K562 (cell line): Measurements from ENCODE around the gene PRICKLE2. TPM values are rescaled to one million over a fixed set of nuclear protein-coding genes. Genes with fewer than 3 reads are reported as not detected.

Experiments
- ATAC-seq: fragments of 200-7000 bp; cut with Tn5 transposase; 3 replicates; pipeline ENCODE4 v1.9.1; 2020; ENCODE audit warnings: moderate library complexity
- BruUV-seq: library from RNA; stranded (reverse); fragments of 400-500 nt; replicated peaks from 2 replicates; lab custom pipeline; 2021; lab: Mats Ljungman, UMichigan
- CTCF ChIA-PET: fragments of 300-600 bp; formaldehyde crosslinking; extraction: SDS; loops from one replicate; lab custom pipeline; 2021; ENCODE audit warnings: low intra/inter-chr PET ratio; lab: Yijun Ruan, JAX
- POLR2A ChIA-PET: fragments of 300-600, 350-650 bp; sonication (Branson Sonifier 250); formaldehyde crosslinking; extraction: SDS; loops from one replicate; lab custom pipeline; 2021; ENCODE audit warnings: antibody characterized with exemption, inconsistent platforms; lab: Yijun Ruan, JAX
- DNase-seq, 4 experiments: peaks; one replicate each; pipeline versions ENCODE4 v3.0.0 to v3.0.0-alpha.2; 2011 to 2018; ENCODE audit warnings: low spot score in 3 of 4, mixed read lengths in 3 of 4; ENCODE audit errors: extremely low read depth in 1 of 4
- FAIRE-seq: peaks from 2 replicates; lab custom pipeline; 2011; peaks lifted over from hg19 to GRCh38; lab: Jason Lieb, UNC
- H2AFZ ChIP-seq: 2 replicates; pipeline ENCODE4 v1.6.0; 2011; ENCODE audit warnings: low read depth, low read length, control low read depth, inconsistent platforms
- H3K27ac ChIP-seq: fragments of 200-600 bp; 3 replicates; pipeline ENCODE4 v1.8.0; 2011; ENCODE audit warnings: low read depth, mild to moderate bottlenecking, control low read depth, inconsistent platforms, low read length, moderate library complexity, mixed read lengths; ENCODE audit errors: extremely low read depth
- H3K27me3 ChIP-seq, 2 experiments: fragments of 300-600 bp in 1 of 2; 2 replicates in 1 of 2; 3 replicates in 1 of 2; pipeline versions ENCODE4 v1.6.0 to v1.8.0; 2011; ENCODE audit warnings: inconsistent platforms in 2 of 2, low read length in 2 of 2, mild to moderate bottlenecking in 1 of 2, mixed read lengths in 1 of 2, moderate library complexity in 1 of 2; ENCODE audit not compliant: control insufficient read depth in 2 of 2, insufficient read depth in 2 of 2
- H3K36me3 ChIP-seq: fragments of 300-600 bp; 3 replicates; pipeline ENCODE4 v1.8.0; 2011; ENCODE audit warnings: mild to moderate bottlenecking, low read length, inconsistent platforms; ENCODE audit not compliant: control insufficient read depth, insufficient read depth
- H3K4me1 ChIP-seq, 2 experiments: fragments of 200-600 bp in 1 of 2; replicated peaks in 1 of 2; 2 replicates in 1 of 2; 3 replicates in 1 of 2; pipeline versions ENCODE4 v1.5.1 to v1.8.0; 2011; ENCODE audit warnings: inconsistent platforms in 2 of 2, low read length in 2 of 2, mild to moderate bottlenecking in 1 of 2, mixed read lengths in 1 of 2, moderate library complexity in 1 of 2; ENCODE audit not compliant: control insufficient read depth in 2 of 2, insufficient read depth in 2 of 2
- H3K4me2 ChIP-seq: 2 replicates; pipeline ENCODE4 v1.6.1; 2011; ENCODE audit warnings: low read length, control low read depth, inconsistent platforms, mixed read lengths; ENCODE audit not compliant: insufficient read depth
- H3K4me3 ChIP-seq: fragments of 200-600 bp; sonication (generic), shearing (Covaris generic); 2 replicates; pipeline ENCODE4 v1.5.1; 2016; ENCODE audit warnings: control low read depth, inconsistent platforms
- H3K79me2 ChIP-seq: fragments of 200-600 bp; 3 replicates; pipeline ENCODE4 v1.8.0; 2011; ENCODE audit warnings: low read length, inconsistent platforms; ENCODE audit not compliant: control insufficient read depth, insufficient read depth
- H3K9ac ChIP-seq, 2 experiments: 2 replicates each; pipeline versions ENCODE4 v1.6.0 to v1.6.1; 2011; ENCODE audit warnings: low read depth in 2 of 2, low read length in 2 of 2, control low read depth in 1 of 2, inconsistent platforms in 1 of 2, mild to moderate bottlenecking in 1 of 2, mixed read lengths in 1 of 2; ENCODE audit not compliant: insufficient read depth in 1 of 2
- H3K9me1 ChIP-seq: one replicate; pipeline ENCODE4 v1.6.0; 2011; ENCODE audit warnings: inconsistent platforms, mild to moderate bottlenecking, low read length, moderate library complexity; ENCODE audit not compliant: control insufficient read depth, insufficient read depth
- H3K9me3 ChIP-seq: replicated peaks from 2 replicates; pipeline ENCODE4 v1.5.1; 2011; ENCODE audit warnings: low read depth, low read length, inconsistent platforms; ENCODE audit not compliant: control insufficient read depth, insufficient read depth
- H4K20me1 ChIP-seq: replicated peaks from 2 replicates; pipeline ENCODE4 v1.6.1; 2011; ENCODE audit warnings: low read length, inconsistent platforms, mixed read lengths; ENCODE audit not compliant: control insufficient read depth, insufficient read depth
- PBX2 ChIP-seq, 2 experiments: IDR thresholded peaks in 1 of 2; conservative IDR thresholded peaks in 1 of 2; 2 replicates each; pipeline ENCODE4 v1.6.1; 2016; ENCODE audit warnings: low read depth in 2 of 2, mild to moderate bottlenecking in 1 of 2, missing compliant biosample characterization in 1 of 2, missing genetic modification characterization in 1 of 2, moderate library complexity in 1 of 2
- SIX5 ChIP-seq, 2 experiments: IDR thresholded peaks; 2 replicates each; pipeline ENCODE4 v1.6.1; 2011; ENCODE audit warnings: low read length in 2 of 2, borderline replicate concordance in 1 of 2, low read depth in 1 of 2, mild to moderate bottlenecking in 1 of 2, moderate library complexity in 1 of 2; ENCODE audit not compliant: insufficient read depth in 1 of 2
- ZBTB11 ChIP-seq, 3 experiments: fragments of 200-800 bp in 1 of 3; fragments of 250-450 bp in 1 of 3; fragments of 450-650 bp in 1 of 3; sonication (Bioruptor Pico) in 1 of 3; sonication (Bioruptor generic) in 1 of 3; formaldehyde crosslinking in 1 of 3; IDR thresholded peaks; 2 replicates each; pipeline versions ENCODE4 v1.6.1 to v1.8.0; 2016 to 2022; ENCODE audit warnings: mild to moderate bottlenecking in 2 of 3, missing genetic modification characterization in 2 of 3, missing compliant biosample characterization in 1 of 3, moderate library complexity in 1 of 3
- WGBS: fragments of 100-300 bp; shearing (Covaris generic); methylation state at CpG from one replicate; pipeline ENCODE4 v1.1.6; 2016; ENCODE audit warnings: low coverage, mixed read lengths; ENCODE audit not compliant: insufficient coverage; ENCODE audit errors: missing lambda C conversion rate; 5-methylcytosine and 5-hydroxymethylcytosine counted together
- in situ Hi-C: fragments of 300-500 bp; cut with MboI; formaldehyde crosslinking; loops from 4 replicates; pipeline ENCODE4 v1.15.0; 2018; ENCODE audit warnings: inconsistent platforms, mixed read lengths
- intact Hi-C: fragments of 100-400 bp; cut with micrococcal nuclease; formaldehyde crosslinking; loops from 2 replicates; pipeline ENCODE4 v1.14.2; 2022
- polyA plus RNA-seq, 8 experiments: library from polyadenylated mRNA; depleted of rRNA in 4 of 8; stranded (reverse) in 5 of 8; unstranded in 3 of 8; fragments of >200 nt; fragmentation: Nextera tagmentation in 2 of 8; fragmentation: Illumina TruSeq in 1 of 8; extraction: Ambion mirVana in 2 of 8; extraction: Trizol in 1 of 8; gene quantifications; 2 replicates each; pipeline versions ENCODE4 v1.2.1 to v1.2.3, GENCODE V29; 2011 to 2014; ENCODE audit warnings: inconsistent platforms in 1 of 8, missing spikeins in 1 of 8
- total RNA-seq, 7 experiments: library from RNA; depleted of rRNA in 6 of 7; stranded (reverse); fragments of >200 nt in 6 of 7; fragmentation: Illumina TruSeq in 2 of 7; extraction: Trizol in 2 of 7; gene quantifications; 2 replicates each; pipeline versions ENCODE4 v1.2.1 to v1.2.3, GENCODE V29; 2011 to 2021; ENCODE audit warnings: low replicate concordance in 1 of 7

PRICKLE2 gene
- total and polyA plus RNA-seq, 9 of the 15 experiments (the other 6 are each of a cell fraction or from before 2014, with no cell fraction given): 0.07 to 0.09 TPM; not detected in 7

- Histone ChIP-seq H4K20me1 (no peaks in the 10 kb centered on the region), H3K27ac (no peak overlapping the region), H3K4me2 (no peak overlapping the region), H3K4me1 (no peaks in the 10 kb centered on the region), H3K36me3 (no peaks in the 10 kb centered on the region), H3K9me1 (no peaks in the 10 kb centered on the region), H3K79me2 (no peaks in the 10 kb centered on the region), H3K9me3 (no peaks in the 10 kb centered on the region), H2AFZ (no peak overlapping the region), H3K9ac (no peak overlapping the region), H3K4me3 (no peak overlapping the region), H3K27me3 (no peaks in the 10 kb centered on the region)
- no peak for DNase-seq
- BruUV-seq: no TSS peak
- WGBS: 0% methylated on average over 3 of the region's 3 CpGs
- TF ChIP-seq ZBTB11 (CRISPR knock-in tag; IDR thresholded peaks at IDR 0.05) (peak in 1 of 3 experiments; percentile 53; a peak in 1 of 6 replicates), SIX5 (IDR thresholded peaks at IDR 0.05; ENCODE audit: borderline replicate concordance in 1 of 2, insufficient read depth in 1 of 2, low read depth in 1 of 2, low read length in 2 of 2) (no peak), PBX2 (CRISPR knock-in tag; IDR thresholded peaks at IDR 0.05; ENCODE audit: low read depth) (no peak), PBX2 (tag; conservative IDR thresholded peaks at IDR 0.05; ENCODE audit: low read depth) (no peak)
- CTCF ChIA-PET: no interaction called here
- POLR2A ChIA-PET: no interaction called here
- intact Hi-C loops: no loop called here
- ATAC-seq: no peak
- in situ Hi-C loops: no loop called here
- FAIRE-seq: no peak
These were observed 165.6 kb downstream of the PRICKLE2 start for GRCh38 chr3:64059484-64060175.
